Right hindlimb (tissue), 1 donor: Measurements from ENCODE around the gene HNRNPL.
"Not testable (repeated sequence)": the region's sequence is repeated elsewhere in the genome, so short reads cannot be mapped to it uniquely, and the experiment has no call there.

Experiments used
- DNase-seq: peaks from one replicate; pipeline ENCODE4 v3.0.0-alpha.2; 2018

HNRNPL gene

DNA sequence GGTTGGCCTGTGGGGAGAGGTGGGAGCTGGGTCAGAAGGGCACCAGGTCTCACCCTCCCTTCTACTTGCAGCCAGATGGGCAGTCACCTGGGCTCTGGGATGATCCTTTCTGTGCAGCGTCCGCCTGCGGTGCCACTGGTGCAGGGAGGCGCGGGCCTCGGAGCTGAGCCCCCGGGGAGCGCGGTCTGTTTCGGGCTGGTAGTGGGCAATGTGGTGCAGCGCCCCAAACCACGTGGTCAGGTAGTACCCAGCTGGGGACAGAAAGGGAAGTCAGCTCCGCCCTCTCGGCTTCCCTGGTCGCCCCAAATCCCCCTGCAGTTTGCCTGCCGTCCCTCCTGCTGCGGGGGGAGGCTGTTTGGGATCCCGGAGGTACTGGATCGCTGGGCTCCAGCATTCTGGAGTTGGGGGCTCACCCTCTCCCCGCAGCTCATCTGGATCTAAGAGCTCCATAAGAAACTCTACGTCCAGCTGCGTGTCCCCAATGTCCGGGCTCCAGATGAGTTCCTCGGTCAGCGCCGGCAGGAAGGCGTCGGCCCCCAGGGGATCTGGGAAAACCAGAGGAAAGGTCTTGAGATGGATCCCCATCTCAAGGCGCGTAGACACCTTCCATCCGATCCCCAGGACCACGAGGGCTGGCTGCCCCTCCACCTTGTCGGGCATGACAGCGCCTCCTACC is 19.5 kb upstream of the HNRNPL start:
- no peak for DNase-seq

DNA sequence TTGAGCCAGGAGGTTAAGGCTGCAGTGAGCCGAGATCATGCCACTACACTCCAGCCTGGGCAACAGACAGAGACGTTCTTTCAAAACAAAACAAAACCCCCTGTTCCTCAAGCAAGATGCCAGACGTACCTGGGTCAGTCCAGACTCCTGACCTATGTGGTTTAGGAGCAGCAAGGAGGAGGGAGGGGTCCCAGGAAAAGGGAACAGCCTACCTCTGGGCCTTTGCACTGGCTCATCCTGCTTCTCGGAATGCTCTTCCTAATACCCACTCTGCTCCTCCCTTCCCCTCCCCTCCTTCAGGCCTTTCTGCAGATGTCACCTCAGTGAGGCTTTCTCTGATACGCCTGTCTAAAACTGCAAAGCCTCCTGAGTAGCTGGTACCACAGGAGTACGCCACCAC is 18.8 kb upstream of the HNRNPL start:
- no peak for DNase-seq

DNA sequence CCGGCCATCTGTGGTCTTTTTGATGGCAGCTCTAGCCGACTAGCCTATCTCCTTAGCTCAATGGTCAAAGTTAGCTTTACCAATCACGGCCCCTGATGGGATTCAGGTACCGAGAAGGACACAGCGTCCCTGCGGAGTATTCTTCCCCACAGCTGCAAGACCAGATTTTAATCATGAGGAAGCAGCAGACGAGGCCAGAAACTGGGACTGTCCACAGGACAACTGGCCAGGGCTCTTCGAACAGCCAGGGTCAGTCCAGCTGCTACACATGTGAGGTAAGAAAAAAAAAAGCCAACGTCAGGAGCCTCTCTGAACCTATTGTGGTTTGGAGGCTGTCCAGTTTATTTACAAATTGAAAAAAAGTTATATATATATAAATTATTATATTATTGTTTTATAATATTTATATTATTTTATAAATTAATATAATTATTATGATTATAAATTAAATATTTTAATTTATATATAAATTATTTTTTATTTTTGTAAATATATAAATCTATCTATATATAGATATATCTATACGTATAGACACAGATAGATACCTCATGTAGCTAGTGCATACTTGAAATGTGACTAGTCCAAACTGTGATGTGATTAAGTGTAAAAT is 17.5 kb upstream of the HNRNPL start:
- DNase-seq, result no peak

DNA sequence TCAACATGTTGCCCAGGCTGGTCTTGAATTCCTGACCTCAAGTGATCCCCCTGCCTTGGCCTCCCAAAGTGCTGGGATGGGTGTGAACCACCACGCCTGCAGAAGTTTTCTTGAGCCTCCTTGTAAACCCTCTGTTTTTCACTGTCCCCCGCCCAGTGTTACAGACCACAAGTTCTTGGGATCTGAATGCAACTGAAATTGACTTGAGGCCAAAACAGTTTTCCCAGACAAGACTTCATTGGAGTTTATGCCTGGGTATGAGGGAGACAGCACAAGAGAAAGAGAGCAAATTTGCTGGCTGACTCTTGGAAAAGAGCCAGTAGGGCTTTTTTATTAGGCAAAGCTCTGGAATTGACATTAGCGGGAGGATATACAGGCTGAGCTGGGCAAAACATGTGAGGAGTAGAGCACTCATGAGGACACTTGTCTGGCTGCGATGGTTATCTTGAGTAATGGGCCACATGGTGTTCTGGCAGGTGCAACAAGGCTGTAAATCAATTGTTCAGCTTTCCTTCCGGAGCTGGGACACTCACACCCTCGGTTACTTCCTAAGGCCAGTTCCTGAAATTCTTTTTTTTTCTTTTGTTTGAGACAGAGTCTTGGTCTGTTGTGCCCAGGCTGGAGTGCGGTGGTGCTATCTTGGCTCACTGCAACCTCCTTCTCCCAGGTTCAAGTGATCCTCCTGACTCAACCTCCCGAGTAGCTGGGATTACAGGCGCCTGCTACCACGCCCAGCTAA is 12.7 kb upstream of the HNRNPL start:
- DNase-seq, result peak; percentile 89

DNA sequence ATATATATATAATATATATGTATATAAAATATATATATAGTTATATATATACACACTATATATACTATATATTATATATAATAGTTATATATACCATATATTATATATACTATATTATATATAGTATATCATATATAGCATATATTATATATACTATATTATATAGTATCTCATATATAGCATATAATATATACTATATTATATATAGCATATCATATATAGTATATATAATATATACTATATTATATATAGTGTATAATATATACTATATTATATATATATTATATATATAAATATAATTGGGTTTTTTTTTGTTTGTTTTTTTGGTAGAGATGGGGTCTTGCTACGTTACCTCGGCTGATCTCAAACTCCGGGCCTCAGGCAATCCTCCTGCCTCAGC is 11.6 kb upstream of the HNRNPL start:
- DNase-seq, result no peak

DNA sequence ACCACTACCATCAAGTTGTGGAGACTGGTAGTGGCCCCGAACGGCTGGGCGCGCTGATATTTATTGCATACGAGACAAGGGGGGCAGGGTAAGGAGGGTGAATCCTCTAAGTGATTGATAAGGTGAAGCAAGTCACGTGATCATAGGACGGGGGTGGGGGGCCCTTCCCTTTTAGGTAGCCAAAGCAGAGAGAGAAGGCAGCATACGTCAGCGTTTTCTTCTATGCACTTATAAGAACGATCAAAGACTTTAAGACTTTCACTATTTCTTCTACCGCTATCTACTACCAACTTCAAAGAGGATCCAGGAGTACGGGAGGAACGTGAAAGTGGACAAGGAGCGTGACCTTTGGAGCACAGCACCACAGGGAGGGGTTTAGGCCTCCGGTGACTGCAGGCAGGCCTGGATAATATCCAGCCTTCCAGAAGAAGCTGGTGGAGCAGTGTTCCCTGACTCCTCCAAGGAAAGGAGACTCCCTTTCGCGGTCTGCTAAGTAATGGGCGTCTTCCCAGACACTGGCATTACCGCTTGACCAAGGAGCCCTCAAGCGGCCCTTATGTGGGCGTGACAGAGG is 9.9 kb upstream of the HNRNPL start:
- not testable (repeated sequence) for DNase-seq

DNA sequence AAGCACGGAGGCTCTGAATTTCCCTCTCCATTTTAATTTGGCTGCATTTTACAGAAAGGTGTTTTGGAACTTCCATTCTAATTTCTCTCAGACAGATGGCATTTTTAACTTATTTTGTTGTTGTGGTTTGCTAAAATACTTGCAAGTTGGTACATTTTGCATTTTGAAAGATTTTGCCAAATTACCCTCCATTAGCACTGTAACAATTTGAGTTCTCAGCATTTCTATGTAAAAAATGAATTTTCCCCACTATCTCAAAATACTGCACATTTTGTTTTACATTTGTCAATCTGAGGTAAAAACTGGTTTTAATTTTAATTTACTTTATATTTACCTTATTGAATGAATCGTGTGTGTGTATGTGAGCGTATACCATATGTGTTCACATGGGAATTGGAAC is 7.0 kb upstream of the HNRNPL start:
- DNase-seq, result no peak

DNA sequence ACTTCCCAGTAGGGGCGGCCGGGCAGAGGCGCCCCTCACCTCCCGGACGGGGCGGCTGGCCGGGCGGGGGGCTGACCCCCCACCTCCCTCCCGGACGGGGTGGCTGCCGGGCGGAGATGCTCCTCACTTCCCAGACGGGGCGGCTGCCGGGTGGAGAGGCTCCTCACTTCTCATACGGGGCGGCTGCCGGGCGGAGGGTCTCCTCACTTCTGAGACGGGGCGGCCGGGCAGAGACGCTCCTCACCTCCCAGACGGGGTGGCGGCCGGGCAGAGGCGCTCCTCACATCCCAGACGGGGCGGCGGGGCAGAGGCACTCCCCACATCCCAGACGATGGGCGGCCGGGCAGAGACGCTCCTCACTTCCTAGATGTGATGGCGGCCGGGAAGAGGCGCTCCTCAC is 6.0 kb upstream of the HNRNPL start:
- not testable (repeated sequence) for DNase-seq

DNA sequence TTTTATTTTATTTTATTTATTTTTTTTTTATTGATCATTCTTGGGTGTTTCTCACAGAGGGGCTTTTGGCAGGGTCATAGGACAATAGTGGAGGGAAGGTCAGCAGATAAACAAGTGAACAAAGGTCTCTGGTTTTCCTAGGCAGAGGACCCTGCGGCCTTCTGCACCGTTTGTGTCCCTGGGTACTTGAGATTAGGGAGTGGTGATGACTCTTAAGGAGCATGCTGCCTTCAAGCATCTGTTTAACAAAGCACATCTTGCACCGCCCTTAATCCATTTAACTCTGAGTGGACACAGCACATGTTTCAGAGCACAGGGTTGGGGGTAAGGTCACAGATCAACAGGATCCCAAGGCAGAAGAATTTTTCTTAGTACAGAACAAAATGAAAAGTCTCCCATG is 5.2 kb upstream of the HNRNPL start:
- DNase-seq, result not testable (repeated sequence)

DNA sequence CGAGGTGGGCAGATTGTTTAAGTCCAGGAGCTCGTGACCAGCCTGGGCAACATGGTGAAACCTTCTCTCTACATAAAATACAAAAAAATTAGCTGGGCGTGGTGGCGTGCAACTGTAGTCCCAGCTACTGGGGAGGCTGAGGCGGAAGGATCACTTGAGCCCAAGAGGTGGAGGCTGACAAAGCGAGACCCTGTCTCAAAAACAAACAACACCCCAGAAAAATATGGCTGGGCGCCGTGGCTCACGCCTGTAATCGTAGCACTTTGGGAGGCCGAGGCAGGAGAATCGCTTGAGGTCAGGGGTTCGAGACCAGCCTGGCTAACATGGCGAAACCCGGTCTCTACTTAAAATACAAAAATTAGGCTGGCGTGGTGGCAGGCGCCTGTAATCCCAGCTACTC is 3.4 kb upstream of the HNRNPL start:
- no peak for DNase-seq

DNA sequence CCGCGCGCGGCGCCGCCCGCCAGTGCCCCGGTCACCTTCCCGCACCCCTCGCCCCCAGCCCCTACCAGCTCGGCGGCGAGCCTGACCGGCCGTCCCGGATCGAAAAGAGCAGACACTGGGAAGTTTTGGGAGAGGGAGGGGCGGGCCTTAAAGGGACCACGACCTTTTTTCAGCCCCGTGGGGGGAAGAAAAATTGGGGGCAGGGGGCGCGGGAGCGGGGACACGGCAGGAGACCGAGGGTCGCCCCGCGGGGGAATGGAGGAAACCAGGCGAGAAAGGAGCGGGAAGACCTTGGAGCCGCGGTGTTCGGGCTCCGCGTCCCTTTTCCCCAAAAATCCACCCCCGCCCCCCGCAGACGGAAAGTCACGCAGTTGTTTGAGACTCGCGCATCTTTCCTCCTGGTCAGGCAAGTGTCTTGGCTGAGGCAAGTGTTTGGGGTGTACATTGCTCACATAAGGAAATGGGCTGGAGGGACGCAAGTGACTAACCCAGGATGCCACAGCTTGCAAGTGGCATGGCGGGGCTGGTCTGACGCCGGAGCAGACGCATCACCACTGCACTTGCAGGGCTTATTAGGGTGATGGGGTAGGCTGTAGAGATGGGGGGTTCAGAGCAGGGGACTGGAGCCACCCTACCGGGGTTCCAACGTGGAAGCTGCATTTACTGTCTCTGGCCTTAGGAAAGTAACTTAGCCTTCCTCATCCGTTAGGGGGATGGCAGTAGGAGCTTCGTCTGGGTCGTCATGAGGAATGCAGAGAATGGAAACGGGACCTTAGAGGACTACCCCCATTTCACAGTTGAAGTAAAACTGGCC is 2.7 kb upstream of the HNRNPL start:
- DNase-seq, result peak; percentile 85

DNA sequence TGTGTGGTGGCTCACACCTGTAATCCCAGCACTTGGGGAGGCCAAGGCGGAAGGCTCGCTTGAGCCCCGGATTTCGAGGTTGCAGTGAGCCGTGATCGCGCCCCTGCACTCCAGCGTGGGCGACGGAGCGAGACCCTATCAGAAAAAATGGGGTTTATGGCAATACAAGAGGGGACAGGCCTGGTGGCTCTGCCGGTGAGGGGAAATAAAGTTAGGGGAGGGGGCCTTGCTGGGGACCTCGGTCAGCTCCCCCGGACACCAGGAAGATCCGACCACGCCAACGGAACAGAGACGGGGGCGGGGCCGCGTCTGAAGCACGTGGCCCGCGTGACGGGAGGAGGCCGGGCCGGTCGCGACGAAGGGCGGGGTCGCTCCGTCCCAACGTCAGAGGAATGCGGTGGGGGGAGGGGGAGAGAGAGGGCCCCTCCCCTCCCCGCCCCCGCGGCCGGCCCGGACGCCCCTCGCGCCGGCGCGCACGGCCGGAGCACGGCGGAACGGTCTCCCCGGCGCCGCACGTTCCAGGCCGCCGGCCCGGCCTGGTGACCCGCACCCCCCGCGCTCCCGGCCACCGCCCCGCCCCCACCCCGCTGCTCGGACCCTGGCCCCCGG is 1.9 kb upstream of the HNRNPL start:
- DNase-seq, result peak; percentile 95

DNA sequence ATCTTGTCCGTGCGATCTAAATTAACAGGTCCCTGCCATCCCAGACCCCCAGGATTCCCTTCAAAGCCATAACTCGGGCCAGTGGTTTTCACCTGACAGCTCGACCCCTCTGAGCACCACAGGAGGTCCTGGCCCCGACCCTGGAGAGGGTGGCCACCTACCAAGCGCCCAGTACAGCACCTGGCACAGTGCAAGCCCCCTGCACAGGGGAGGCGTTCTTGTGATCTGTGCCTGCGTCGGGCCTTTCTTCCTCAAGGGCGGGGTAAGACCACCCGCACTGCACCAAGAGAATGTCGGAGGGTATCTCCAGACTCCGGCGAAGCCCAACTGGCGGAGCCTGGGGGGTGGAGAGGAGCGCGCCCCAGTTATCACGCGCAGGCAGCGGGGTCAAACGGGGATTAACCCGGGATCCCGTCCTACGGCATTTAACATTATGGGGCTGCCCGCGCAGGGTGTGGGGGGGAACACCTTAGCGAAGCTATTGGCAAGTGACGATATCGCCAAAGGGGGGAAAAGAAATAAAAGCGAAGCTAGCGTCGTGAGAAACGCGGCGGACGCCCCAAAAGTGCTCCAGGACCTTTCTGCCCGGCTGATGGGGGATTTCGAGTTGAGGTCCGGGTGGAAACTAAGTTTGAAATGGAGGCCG is 1.3 kb upstream of the HNRNPL start:
- DNase-seq, result peak; percentile 64

DNA sequence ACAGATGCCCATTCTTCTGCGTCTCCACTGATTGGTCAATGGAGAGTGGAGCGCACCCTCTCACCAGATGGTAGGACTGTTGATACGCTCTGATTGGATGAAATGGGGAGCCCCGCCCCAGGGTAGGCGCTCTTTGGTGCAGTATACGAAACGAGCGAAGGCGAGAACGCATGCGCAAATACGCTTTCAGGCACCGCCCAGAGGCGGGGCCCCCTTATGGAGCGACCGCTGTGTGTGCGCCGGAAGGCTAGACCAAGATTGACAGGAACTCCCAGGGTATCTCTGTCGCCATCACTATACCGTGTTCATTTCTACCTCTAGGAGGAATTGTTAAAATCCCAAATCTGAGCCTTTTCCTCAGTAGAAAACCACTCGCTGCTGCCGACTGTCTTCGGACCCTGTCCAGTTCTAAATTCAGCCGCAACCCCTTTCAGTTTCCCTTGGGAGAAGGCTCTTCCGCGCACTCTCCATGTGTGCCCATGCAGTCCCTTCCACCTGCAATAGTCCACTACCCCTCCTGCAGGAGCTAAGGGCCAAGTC is 720 bp upstream of the HNRNPL start:
- DNase-seq, result peak; percentile 100

DNA sequence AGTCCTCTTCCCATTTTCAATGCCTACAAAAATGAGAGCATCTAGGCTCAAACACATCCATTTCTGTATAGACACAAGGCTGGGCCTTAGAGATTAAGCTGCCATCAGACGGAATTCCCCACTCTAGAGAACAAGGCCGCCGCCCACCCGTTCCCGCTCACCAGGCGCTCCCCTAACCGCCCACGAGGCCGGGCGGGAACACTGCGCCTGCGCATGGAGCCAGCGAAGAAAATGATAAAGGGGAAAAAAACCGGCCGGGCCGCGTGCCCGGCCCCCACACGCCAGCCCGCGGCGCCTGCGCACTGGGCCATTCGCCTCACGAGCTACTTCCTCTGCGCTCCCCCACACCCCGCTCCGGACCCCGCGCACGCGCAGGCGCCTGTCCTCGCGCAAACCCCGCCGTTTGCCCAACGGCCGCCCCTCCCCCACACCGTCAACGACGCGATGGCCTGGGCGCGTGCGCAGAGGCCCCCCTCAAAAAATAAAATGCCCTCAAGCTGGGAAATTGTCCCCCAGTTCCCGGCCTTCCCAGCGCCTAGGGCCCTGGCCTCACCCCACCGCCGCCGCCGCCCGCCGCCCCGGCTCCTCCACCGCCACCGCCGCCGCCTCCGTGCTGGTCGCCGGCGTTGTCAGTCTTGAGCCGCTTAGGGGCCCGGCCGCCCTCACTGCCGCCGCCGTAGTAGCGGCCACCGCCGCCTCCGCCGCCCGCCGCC is 483 bp downstream of the HNRNPL start:
- DNase-seq, result peak; percentile 98

DNA sequence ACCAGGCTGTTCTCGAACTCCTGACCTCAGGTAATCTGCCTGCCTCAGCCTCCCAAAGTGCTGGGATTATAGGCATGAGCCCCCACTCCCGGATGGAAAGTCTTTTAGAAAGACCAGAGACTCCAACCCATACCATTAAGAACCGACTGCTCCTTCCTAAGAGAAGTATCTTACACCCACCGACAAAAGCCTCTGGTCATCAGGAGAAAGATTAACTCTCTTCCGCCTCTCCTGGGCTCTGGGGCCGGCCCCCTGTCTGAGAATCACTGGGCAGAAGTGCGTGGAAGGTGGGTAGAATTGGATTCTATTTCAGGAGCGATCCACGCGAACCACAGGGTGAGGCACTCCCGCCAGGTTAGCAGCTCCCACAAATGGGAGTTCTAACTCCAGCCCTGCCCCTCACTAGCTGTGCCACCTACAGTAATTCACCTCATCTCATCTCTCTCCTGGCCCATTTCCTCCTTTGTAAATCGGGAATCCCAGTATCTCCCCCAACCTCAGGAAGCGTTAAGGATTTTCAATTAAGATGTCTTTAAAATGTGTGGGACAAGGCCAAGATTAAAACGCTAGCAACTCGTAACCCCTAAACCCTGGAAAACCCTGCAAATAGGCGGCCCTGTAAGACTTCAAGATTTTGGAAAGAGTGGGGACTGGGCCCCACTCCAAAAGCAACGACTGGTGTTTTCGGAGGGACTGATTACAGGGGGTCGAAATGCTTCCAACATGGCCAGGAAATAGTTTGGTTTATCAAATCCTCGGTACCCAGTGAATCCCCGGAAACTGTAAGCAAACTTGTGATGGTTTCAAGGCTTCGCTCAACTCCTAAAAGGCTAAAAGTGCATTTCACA is 1.3 kb downstream of the HNRNPL start:
- DNase-seq, result no peak

DNA sequence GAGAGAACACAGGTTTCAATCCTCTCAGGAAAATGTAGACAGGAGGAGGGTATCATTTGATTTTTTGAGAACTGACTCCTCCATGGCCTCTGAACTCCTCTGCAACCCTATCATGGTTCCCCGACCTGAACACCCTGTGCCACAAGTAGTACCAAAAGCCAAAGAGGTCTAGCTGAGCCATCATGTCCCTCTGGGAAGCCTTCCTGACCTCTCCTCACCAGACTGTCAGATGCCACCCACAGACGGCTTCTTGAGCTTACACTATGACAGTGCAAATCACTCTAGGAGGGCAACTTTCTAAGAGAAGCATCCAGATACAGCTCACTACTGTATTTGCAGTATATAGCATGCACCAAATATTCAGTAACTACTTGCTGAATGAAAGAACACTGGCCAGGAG is 3.7 kb downstream of the HNRNPL start:
- DNase-seq, result no peak

DNA sequence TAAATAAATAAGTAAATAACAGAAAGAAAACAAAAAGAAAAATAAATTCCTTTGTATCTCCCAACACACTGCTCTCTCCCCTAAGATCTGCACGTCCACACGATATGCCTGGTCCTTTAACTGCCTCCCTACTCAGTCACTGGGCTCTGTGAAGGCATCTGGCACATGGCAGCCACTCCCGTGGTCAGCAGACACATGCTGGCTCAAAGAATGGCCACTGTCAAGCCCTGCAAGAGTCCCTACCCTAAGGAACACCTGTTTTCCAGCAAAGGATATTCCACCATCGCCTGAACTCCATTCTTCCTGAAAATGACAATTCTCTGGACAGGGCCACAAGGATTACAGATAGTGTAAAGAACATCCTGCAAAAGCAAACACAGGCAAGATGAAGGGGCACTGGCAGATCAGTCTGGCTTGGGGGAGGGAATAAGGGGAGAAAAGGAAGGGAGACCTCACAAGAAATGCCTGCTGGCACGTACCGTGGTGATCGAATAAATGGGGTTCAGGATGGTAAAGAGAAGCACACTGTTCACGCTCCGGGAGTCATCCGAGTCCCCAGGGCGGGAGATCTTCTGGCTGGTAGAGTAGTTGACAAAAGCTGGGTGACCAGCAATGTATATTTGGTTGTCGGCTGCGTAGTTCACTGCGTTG is 4.3 kb downstream of the HNRNPL start:
- DNase-seq, result no peak

DNA sequence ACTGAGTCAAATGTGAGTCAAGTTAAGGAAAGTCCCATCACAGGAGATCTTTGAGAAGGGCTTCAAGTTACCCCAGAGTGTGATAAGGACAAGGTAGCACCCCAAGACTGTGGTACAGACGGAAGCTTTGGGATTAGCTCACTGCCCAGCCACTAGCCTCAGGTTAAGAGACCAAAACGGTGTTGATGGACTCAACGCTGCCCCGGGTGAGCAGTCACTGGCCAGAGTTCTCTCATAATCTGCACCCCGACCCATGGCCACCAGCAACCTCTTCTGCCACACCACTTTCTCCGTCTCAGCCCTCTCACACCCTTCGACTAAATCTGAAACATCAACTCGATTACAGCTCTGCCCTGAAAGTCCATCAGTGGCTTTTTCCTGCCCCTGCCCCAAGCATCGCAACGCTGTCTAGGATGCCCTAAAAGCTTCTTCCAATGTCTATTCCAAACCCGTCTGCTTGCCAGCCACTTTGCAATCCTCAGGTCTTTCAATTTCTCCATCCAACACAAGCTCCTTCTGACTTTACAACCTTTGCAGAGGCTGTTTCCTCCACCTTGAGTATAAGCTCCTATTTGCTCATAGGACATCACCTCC is 5.6 kb downstream of the HNRNPL start:
- DNase-seq, result no peak
